Neuron (in vitro differentiated cells): ENCODE measurements around the gene PSMC5.
"Not testable (repeated sequence)": the region's sequence is repeated elsewhere in the genome, so short reads cannot be mapped to it uniquely, and the experiment has no call there.

ENCODE experiments used
- H2AFZ ChIP-seq: one replicate; pipeline ENCODE4 v1.6.1; 2013; ENCODE audit warnings: low read depth, mild to moderate bottlenecking, inconsistent platforms, low read length, moderate library complexity
- H3K27me3 ChIP-seq: one replicate; pipeline ENCODE4 v1.6.1; 2013; ENCODE audit warnings: low read length; ENCODE audit not compliant: insufficient read depth
- H3K36me3 ChIP-seq: one replicate; pipeline ENCODE4 v1.6.1; 2013; ENCODE audit warnings: low read length; ENCODE audit not compliant: insufficient read depth
- H3K4me1 ChIP-seq: one replicate; pipeline ENCODE4 v1.6.1; 2013; ENCODE audit warnings: low read length; ENCODE audit not compliant: insufficient read depth
- H3K4me3 ChIP-seq: 2 replicates; pipeline ENCODE4 v1.5.1; 2013; ENCODE audit warnings: mild to moderate bottlenecking, low read length, moderate library complexity
- H3K9me3 ChIP-seq: one replicate; pipeline ENCODE4 v1.6.1; 2013; ENCODE audit warnings: low read length

Gene PSMC5

DNA sequence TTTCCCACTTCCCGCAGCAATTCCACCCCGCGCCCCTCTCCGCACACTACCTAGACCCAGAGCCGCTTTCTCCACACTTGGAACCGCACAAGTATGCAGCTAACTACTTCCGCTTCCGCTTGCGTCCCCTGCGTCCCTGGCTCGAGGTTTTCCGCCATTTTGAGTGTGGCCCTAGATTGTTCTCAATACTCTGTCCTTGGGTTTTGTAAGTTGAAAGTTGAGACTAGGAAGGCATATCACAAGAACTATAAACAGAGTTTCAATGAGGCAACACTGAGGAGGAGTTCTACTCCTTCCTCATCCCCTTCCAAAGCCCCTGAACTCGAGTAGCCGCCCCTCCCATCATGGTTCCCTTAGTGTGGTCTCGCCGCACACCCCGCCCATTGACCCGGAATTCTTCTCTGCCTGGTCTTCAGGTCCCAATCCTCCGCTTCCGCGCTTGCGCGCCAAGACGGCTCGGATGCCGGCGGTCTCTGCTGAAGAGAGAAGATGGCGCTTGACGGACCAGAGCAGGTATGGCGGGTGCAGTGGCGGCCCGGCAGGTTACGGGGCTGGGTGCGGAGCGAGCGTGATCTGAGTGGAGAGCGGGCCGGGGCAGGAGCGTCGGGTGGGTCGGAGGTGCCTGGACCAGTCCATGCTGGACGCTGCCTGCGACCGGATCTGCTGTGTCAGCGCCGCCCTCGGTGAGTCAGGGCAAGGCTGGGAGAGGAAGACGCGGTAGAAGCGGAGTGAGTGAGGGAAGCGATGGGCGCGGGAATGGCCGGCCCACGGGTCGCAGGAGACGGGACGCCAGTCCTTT lies at the start of gene PSMC5, which contains the start of gene FTSJ3:
TSS of gene PSMC5 (plus strand) at position 430 of the 799 bp plus-strand sequence. CDS start at position 490, 60 bp downstream.
TSS of gene FTSJ3 (minus strand) at position 662 of the 799 bp plus-strand sequence. CDS start 761 bp downstream, outside the sequence.
- H3K4me3 ChIP-seq: peak within 1 kb of the TSS; percentile 76
- peaks cover 68% of the 10 kb centered on the region for H3K36me3 ChIP-seq
- H2AFZ ChIP-seq: peak within 1 kb of the TSS; percentile 55
- peaks cover 23% of the 10 kb centered on the region for H3K4me1 ChIP-seq
- no peaks in the 10 kb centered on the region for H3K27me3 ChIP-seq
- H3K9me3 ChIP-seq: no peaks in the 10 kb centered on the region

DNA sequence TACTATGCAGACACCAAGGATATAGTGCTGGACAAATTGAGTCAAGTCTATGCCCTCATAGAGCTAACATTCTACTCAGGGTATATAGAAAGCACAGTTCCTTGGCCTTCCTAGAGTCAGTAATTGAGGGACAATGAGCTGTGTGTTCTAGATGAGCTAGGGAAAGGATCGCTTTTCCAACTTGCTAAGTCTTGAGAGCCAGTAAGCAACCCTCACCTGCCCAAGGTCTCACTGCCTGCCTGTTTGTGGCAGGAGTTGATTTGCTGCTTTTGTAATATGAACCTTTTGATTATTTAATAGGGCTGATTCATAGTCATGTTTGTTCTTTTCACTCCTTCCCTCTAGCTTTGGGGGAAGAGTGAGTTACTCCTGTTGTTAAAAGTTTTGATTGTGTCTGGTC lies 46.7 kb upstream of the PSMC5 start:
- H2AFZ ChIP-seq: no peak overlapping the region
- H3K9me3 ChIP-seq: no peaks in the 10 kb centered on the region
- H3K27me3 ChIP-seq: no peaks in the 10 kb centered on the region
- H3K36me3 ChIP-seq: peaks cover 74% of the 10 kb centered on the region
- peaks cover 8% of the 10 kb centered on the region for H3K4me1 ChIP-seq
- no peak overlapping the region for H3K4me3 ChIP-seq

DNA sequence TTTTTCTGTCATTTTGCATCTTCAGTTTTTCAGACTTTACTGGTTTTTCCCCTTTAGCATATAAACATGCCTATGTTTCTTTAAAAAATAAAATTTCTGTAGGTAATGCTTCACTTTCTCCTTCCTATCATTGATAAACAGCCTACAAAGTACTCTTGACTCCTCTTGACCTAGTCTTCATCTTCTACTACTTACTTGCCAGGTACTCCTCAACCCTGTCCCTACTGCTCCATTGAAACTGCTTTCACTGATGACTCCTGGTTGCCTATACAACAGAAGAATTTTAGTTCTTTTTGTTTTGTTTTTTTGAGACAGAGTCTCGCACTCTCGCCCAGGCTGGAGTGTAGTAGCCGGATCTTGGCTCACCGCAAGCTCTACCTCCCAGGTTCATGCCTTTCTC lies 46.3 kb upstream of the PSMC5 start:
- H2AFZ ChIP-seq: no peak overlapping the region
- no peaks in the 10 kb centered on the region for H3K27me3 ChIP-seq
- H3K4me1 ChIP-seq: peaks cover 4% of the 10 kb centered on the region
- H3K4me3 ChIP-seq: no peak overlapping the region
- H3K9me3 ChIP-seq: no peaks in the 10 kb centered on the region
- peaks cover 75% of the 10 kb centered on the region for H3K36me3 ChIP-seq

DNA sequence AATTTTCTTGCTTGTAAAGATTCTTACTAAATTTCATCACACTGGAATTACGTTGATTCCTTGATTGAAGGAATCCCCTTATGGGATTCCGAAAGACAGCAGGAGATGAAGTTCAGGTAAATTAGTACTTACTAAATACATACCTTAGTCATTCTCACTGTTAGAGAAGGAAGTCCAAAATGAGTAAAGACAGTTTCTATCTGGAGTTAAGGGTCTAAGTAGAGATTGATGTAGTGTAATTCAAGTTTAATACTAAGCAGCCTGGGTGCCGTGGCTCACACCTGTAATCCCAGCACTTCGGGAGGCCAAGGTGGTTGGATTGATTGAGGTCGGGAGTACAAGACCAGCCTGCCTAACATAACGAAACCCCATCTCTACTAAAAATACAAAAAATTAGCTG lies 43.7 kb upstream of the PSMC5 start:
- Histone ChIP-seq H2AFZ (no peak overlapping the region), H3K27me3 (no peaks in the 10 kb centered on the region), H3K4me1 (no peaks in the 10 kb centered on the region), H3K36me3 (peaks cover 74% of the 10 kb centered on the region), H3K9me3 (no peaks in the 10 kb centered on the region), H3K4me3 (no peak overlapping the region)

DNA sequence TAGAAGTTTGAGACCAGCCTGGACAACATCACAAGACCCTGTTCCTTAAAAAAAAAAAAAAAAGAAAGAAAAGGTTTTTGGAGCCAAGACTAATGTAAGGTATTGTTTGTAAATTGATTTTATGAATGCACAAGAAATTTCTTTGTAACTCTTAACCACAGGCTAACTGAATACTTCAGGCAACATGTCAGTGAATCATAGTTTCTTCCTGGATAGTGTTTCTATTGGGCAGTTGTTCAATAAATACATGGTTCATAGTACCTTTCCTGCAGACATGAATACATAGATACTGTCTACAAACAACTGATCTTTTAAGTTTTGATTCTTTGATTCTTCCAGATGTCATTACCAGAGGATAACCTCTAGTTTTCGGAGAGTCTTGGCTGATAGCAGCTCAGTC lies 41.7 kb upstream of the PSMC5 start:
- Histone ChIP-seq H2AFZ (no peak overlapping the region), H3K4me3 (no peak overlapping the region), H3K27me3 (no peaks in the 10 kb centered on the region), H3K9me3 (no peaks in the 10 kb centered on the region), H3K4me1 (no peaks in the 10 kb centered on the region), H3K36me3 (peaks cover 77% of the 10 kb centered on the region)

DNA sequence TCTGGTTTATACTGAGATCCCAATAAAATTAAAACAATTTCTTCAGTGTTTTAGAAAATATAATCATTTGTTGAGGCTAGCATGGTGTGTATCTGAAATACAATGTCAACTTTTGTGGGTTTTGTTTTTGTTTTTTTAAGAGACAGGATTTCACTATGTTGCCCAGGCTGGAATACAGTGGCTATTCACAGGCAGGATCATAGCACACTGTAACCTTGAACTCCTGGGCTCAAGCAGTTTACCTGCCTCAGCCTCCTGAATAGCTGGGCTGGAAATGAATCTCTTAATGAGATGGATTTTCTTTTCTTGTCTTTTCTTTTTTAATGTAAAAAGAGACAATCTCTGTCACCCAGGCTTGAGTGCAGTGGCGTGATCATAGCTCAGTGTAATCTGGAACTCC lies 41.1 kb upstream of the PSMC5 start:
- Histone ChIP-seq H2AFZ (no peak overlapping the region), H3K36me3 (peaks cover 79% of the 10 kb centered on the region), H3K4me3 (no peak overlapping the region), H3K4me1 (no peaks in the 10 kb centered on the region), H3K9me3 (no peaks in the 10 kb centered on the region), H3K27me3 (no peaks in the 10 kb centered on the region)

DNA sequence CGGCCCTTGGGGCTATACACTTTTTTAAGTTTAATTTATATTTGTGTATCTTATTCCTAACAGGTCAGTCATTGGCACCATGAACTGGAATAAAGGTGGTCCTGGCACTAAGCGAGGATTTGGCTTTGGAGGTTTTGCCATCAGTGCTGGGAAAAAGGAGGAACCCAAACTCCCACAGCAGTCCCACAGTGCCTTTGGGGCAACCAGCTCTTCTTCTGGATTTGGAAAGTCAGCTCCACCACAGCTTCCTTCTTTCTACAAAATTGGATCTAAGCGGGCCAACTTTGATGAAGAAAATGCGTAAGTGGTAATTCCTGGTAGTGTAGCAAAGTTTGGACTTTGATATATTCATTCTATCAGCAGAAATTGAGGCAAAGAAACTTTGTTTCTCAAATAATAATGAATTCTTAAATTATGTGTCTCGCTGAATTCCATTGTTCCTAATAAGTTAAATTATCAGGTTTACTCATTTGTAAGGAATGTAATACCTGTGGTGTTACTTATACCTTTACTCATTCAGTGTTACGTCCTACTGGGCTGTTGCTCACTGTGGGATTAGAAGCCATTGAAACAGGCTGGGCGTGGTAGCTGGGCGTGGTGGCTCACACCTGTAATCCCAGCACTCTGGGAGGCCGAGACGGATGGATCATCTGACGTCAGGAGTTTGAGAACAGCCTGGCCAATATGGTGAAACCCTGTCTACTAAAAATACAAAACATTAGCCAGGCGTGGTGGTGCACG lies 40.1 kb upstream of the PSMC5 start:
- Histone ChIP-seq H3K9me3 (no peaks in the 10 kb centered on the region), H3K36me3 (peaks cover 83% of the 10 kb centered on the region), H3K4me1 (no peaks in the 10 kb centered on the region), H2AFZ (no peak overlapping the region), H3K4me3 (no peak overlapping the region), H3K27me3 (no peaks in the 10 kb centered on the region)

DNA sequence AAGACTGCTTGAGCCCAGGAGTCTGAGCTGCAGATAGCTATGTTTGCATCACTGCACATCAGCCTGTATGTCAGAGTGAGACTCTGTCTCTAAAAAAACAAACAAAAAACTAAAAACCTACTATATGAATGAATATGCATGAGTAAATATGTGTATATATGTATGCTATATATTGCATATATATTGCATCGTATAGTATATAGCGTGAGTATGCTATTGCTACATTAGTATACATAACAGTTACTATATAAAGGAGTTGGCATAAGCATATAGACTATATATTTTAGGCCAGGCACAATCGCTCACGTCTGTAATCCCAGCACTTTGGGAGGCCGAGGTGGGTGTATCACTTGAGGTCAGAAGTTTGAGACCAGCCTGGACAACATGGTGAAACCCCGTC lies 37.2 kb upstream of the PSMC5 start:
- Histone ChIP-seq H3K4me1 (no peaks in the 10 kb centered on the region), H3K36me3 (peaks cover 84% of the 10 kb centered on the region), H3K27me3 (no peaks in the 10 kb centered on the region), H3K9me3 (no peaks in the 10 kb centered on the region), H3K4me3 (no peak overlapping the region), H2AFZ (no peak overlapping the region)

DNA sequence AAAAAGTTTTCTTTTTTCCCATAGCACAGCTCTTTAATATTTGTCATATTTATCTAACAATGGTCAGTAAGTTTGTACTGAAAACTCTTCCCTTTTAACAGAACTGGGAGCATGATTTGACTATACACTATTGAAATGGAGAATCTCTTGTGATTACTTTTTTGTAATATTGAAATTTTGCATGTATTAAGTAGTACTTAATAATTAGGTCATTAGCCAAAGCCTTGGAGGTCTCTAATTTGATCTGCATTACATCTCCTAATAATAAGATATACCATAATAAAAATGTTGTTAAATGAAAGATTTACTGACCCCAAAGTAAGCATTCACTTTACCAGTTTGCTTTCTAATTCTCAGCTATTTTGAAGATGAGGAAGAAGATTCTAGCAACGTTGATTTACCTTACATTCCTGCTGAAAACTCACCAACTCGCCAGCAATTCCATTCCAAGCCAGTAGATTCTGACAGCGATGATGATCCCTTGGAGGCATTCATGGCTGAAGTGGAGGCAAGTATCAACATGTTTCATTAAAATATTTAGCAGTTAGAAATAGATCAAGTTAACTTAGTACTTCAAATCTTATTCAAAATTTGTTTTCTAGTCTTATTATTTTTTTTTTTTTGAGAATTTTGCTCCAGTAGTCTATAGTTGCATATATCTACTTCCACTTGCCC lies 35.0 kb upstream of the PSMC5 start:
- Histone ChIP-seq H3K36me3 (peaks cover 87% of the 10 kb centered on the region), H3K9me3 (no peaks in the 10 kb centered on the region), H2AFZ (no peak overlapping the region), H3K4me3 (no peak overlapping the region), H3K4me1 (no peaks in the 10 kb centered on the region), H3K27me3 (no peaks in the 10 kb centered on the region)

DNA sequence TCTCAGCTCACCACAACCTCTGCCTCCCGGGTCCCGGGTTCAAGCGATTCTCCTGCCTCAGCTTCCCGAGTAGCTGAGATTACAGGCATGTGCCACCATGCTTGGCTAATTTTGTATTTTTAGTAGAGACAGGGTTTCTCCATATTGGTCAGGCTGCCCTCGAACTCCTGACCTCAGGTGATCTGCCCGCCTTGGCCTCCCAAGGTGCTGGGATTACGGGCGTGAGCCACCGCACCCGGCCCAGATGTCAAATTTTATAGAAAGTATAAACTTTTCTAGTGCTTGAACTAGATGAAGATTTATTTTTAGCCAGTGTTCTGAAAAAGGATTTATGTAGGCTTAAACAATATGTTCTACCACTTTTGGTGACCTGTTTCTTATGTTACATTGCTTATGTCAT lies 30.9 kb upstream of the PSMC5 start:
- peaks cover 90% of the 10 kb centered on the region for H3K36me3 ChIP-seq
- not testable (repeated sequence) for H3K9me3 ChIP-seq, H3K4me1 ChIP-seq, H3K27me3 ChIP-seq, H3K4me3 ChIP-seq, H2AFZ ChIP-seq

DNA sequence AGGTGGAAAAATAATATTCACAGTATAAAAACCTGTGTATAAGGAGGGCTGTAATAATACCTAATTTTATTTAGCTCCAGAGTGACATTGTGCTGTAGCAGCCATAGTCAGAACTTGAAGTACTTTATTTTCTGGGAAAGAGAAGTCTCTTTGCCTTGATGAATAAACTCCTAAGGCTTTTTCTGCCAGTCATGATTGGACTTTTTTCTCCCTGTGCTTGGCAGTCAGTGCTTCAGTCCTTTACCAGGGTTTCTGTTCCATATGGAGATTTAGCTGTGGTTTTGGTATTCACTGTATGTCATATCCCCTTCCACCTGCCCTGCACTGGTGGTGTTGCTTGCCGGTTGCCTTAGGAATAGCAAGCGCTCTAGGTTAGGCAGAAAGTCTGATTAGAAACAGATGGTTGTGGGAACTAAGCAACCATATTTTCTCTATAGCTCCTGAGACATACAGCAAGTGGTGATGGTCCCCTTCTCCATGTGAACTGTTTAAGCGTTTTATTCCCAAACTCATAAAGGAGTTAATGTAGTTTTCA lies 28.6 kb upstream of the PSMC5 start:
- peaks cover 89% of the 10 kb centered on the region for H3K36me3 ChIP-seq
- H3K4me3 ChIP-seq: no peak overlapping the region
- H3K9me3 ChIP-seq: no peaks in the 10 kb centered on the region
- H3K27me3 ChIP-seq: no peaks in the 10 kb centered on the region
- no peak overlapping the region for H2AFZ ChIP-seq
- no peaks in the 10 kb centered on the region for H3K4me1 ChIP-seq

DNA sequence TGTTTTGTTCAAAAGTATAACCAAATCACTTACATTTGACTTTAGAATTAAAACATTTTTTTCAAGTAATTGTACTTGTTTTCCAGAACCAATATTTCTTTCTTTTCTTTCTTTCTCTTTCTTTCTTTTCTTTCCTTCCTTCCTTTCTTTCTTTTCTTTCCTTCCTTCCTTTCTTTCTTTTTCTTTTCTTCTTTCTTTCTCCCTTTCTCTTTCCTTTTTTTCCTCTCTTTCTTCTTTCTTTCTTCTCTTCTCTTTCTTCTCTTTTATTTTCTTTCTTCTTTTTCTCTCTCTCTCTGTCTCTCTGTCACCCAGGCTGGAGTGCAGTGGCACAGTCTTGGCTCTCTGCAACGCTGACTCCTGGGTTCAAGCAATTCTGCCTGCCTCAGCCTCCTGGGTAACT lies 26.4 kb upstream of the PSMC5 start:
- Histone ChIP-seq H2AFZ (no peak overlapping the region), H3K4me3 (no peak overlapping the region), H3K27me3 (no peaks in the 10 kb centered on the region), H3K36me3 (peaks cover 87% of the 10 kb centered on the region), H3K9me3 (no peaks in the 10 kb centered on the region), H3K4me1 (no peaks in the 10 kb centered on the region)

DNA sequence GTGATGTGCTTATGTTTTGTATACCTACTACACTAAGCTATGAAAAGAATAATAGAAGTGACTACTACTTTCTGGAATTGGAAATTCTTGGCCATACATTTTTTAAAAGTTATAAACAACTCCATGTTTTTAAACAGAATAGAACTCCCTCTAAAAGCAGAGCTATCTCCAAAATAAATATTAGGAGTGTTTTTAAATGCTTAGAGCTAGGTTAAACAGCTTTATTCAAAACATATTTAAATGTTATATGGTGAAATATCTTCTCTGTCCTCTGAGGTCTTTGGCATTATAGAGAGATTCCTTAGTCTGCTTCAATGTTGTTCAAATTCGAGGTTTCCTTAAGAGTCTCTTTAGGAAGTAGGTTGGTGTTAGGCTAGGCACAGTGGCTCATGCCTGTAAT lies 22.9 kb upstream of the PSMC5 start:
- H2AFZ ChIP-seq: no peak overlapping the region
- H3K36me3 ChIP-seq: peaks cover 86% of the 10 kb centered on the region
- H3K27me3 ChIP-seq: no peaks in the 10 kb centered on the region
- no peaks in the 10 kb centered on the region for H3K4me1 ChIP-seq
- no peak overlapping the region for H3K4me3 ChIP-seq
- H3K9me3 ChIP-seq: no peaks in the 10 kb centered on the region
